Ovary (tissue), 3 donors: ENCODE results near the gene ADSL.

Experiments
- POLR2A ChIP-seq: fragments of 450-650 bp; IDR thresholded peaks from one replicate; pipeline ENCODE4 v1.6.1; 2017; ENCODE audit warnings: antibody characterized with exemption, mild to moderate bottlenecking, moderate library complexity
- TF ChIP-seq, protein P1 (sequence below), 3 donors: fragments of 450-650 bp in 2 of 3; fragments of 200-600 bp in 1 of 3; IDR thresholded peaks; one replicate each; pipeline versions ENCODE4 v1.5.1 to v1.8.0; 2016 to 2022; ENCODE audit warnings: antibody characterized with exemption in 3 of 3, mild to moderate bottlenecking in 1 of 3
- donor health status: DM: no; HTN: no; CAD: no.

DNA sequence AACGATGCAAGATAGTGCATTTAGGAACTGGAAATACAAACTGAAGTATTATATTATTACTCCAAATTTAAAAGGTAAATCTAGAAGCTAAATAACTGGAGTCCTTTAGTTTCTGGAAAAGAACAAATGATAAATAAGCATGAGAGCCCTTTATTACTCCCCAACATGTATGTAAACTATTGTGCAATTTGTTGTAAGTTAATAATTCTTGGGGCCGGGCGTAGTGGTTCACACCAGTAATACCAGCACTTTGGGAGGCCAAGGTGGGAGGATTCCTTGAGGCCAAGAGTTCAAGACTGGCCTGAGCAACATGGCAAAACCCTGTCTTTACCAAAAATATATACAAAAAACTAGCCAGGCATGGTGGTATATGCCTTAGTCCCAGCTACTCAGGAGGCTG is 35.2 kb downstream of the ADSL start:
- TF ChIP-seq, protein P1, sequence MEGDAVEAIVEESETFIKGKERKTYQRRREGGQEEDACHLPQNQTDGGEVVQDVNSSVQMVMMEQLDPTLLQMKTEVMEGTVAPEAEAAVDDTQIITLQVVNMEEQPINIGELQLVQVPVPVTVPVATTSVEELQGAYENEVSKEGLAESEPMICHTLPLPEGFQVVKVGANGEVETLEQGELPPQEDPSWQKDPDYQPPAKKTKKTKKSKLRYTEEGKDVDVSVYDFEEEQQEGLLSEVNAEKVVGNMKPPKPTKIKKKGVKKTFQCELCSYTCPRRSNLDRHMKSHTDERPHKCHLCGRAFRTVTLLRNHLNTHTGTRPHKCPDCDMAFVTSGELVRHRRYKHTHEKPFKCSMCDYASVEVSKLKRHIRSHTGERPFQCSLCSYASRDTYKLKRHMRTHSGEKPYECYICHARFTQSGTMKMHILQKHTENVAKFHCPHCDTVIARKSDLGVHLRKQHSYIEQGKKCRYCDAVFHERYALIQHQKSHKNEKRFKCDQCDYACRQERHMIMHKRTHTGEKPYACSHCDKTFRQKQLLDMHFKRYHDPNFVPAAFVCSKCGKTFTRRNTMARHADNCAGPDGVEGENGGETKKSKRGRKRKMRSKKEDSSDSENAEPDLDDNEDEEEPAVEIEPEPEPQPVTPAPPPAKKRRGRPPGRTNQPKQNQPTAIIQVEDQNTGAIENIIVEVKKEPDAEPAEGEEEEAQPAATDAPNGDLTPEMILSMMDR (IDR thresholded peaks at IDR 0.05) = no peak
- no peak for TF ChIP-seq POLR2A
